Mammary epithelial cell (primary cell): ENCODE measurements around the gene AGPAT3.

Source experiments
- EZH2 ChIP-seq: IDR thresholded peaks from 2 replicates; pipeline ENCODE4 v1.6.1; 2012; ENCODE audit warnings: low read length, inconsistent platforms, borderline replicate concordance
- TF ChIP-seq, protein P1 (sequence below), 2 donors: IDR thresholded peaks in 1 of 2; conservative IDR thresholded peaks in 1 of 2; 2 replicates each; pipeline ENCODE4 v1.5.1; 2011 to 2012; ENCODE audit warnings: inconsistent platforms in 2 of 2, low read length in 2 of 2, mild to moderate bottlenecking in 2 of 2, control low read depth in 1 of 2, low read depth in 1 of 2; ENCODE audit not compliant: insufficient read depth in 1 of 2; ENCODE audit errors: extremely low read depth in 1 of 2

DNA sequence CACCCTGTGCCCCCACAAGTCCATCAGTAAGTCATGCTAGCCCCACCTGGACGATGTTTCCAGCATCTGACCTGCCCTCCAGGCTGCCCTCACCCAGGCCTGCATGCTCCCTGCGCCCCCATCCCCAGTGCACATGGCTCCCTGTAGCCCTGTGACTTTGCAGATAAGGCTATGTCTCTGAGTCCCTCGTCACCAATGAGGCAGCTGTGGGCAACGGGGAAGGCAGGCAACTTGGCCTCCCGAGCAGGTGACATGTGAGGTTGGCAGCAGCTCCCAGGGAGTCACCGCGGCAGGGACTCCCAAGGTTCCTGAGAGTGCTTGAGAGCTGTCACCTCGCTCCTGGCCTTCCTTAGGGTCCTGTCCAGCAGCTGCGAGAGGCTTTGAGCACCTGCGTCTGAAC is 32.4 kb upstream of the AGPAT3 start:
- TF ChIP-seq, protein P1, sequence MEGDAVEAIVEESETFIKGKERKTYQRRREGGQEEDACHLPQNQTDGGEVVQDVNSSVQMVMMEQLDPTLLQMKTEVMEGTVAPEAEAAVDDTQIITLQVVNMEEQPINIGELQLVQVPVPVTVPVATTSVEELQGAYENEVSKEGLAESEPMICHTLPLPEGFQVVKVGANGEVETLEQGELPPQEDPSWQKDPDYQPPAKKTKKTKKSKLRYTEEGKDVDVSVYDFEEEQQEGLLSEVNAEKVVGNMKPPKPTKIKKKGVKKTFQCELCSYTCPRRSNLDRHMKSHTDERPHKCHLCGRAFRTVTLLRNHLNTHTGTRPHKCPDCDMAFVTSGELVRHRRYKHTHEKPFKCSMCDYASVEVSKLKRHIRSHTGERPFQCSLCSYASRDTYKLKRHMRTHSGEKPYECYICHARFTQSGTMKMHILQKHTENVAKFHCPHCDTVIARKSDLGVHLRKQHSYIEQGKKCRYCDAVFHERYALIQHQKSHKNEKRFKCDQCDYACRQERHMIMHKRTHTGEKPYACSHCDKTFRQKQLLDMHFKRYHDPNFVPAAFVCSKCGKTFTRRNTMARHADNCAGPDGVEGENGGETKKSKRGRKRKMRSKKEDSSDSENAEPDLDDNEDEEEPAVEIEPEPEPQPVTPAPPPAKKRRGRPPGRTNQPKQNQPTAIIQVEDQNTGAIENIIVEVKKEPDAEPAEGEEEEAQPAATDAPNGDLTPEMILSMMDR (conservative IDR thresholded peaks at IDR 0.05 in 1 of 2, IDR thresholded peaks at IDR 0.05 in 1 of 2; ENCODE audit: extremely low read depth in 1 of 2, insufficient read depth in 1 of 2, low read depth in 1 of 2, low read length in 2 of 2): no peak
- TF ChIP-seq EZH2: no peak
